ENCODE data around the gene FTSJ1.

DNA sequence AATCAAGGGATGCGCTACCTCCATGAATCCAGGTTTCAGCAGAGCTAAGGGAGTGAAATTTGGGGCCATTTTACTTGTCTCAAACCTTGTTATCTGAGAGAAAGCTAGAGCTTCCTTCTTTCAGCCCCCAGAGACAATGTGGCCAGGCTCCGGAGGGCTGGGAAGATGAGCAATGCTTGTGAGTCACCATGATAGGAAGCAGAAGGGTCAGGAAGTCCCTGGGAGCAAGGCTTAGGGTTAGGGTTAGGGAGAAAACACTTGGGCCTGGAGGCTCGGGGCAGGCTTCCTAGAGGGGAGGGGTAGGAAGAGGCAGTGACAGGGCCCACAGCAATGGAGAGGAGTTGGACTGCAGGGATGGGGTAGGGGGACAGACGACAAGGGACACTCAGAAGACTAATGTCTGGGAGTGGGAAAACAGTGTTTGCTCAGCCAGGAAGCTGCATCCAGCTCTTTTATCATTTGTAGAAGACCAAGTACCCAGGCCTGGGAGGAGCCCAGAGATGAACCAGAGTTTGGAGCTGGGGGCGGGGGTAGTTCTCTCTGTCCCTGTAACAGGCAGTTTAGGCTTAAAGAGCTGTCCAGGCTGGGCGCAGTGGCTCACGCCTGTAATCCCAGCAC, 16.4 kb downstream of the FTSJ1 start:
- TF ChIP-seq, protein P1, sequence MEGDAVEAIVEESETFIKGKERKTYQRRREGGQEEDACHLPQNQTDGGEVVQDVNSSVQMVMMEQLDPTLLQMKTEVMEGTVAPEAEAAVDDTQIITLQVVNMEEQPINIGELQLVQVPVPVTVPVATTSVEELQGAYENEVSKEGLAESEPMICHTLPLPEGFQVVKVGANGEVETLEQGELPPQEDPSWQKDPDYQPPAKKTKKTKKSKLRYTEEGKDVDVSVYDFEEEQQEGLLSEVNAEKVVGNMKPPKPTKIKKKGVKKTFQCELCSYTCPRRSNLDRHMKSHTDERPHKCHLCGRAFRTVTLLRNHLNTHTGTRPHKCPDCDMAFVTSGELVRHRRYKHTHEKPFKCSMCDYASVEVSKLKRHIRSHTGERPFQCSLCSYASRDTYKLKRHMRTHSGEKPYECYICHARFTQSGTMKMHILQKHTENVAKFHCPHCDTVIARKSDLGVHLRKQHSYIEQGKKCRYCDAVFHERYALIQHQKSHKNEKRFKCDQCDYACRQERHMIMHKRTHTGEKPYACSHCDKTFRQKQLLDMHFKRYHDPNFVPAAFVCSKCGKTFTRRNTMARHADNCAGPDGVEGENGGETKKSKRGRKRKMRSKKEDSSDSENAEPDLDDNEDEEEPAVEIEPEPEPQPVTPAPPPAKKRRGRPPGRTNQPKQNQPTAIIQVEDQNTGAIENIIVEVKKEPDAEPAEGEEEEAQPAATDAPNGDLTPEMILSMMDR (IDR thresholded peaks at IDR 0.05), result no peak
- no peak for TF ChIP-seq EZH2 (IDR thresholded peaks at IDR 0.05; ENCODE audit: borderline replicate concordance, insufficient read depth, low read depth, low read length, poor library complexity, severe bottlenecking)

All from B cell (primary cell).